K562 (cell line): ENCODE results near the gene CPSF6.

Experiments
- ARNT ChIP-seq, 2 experiments: fragments of 450-650 bp; IDR thresholded peaks; 2 replicates each; pipeline ENCODE4 v1.6.1; 2016; ENCODE audit warnings: mild to moderate bottlenecking in 1 of 2
- CBX5 ChIP-seq: IDR thresholded peaks from 2 replicates; pipeline ENCODE4 v1.6.1; 2014; ENCODE audit warnings: low read depth, borderline replicate concordance
- CHD1 ChIP-seq: fragments of 200-600 bp; sonication (generic); IDR thresholded peaks from one replicate; pipeline ENCODE4 v1.6.1; 2012; ENCODE audit warnings: mild to moderate bottlenecking, moderate library complexity, low read length, inconsistent platforms
- ELF1 ChIP-seq: fragments of 200-800 bp; sonication (Bioruptor generic); IDR thresholded peaks from 2 replicates; pipeline ENCODE4 v1.6.1; 2016; ENCODE audit warnings: missing genetic modification characterization, missing compliant biosample characterization
- ELF4 ChIP-seq: fragments of 450-650 bp; formaldehyde crosslinking; IDR thresholded peaks from 2 replicates; pipeline ENCODE4 v1.4.0; 2022; ENCODE audit warnings: missing genetic modification characterization
- JUND ChIP-seq, 2 experiments: IDR thresholded peaks; 2 replicates in 1 of 2; 3 replicates in 1 of 2; pipeline ENCODE4 v1.6.1; 2011; ENCODE audit warnings: borderline replicate concordance in 2 of 2, low read depth in 2 of 2, low read length in 2 of 2, improper control_type of control experiment in 1 of 2, missing biosample characterization in 1 of 2, missing genetic modification characterization in 1 of 2, missing genetic modification reagents in 1 of 2
- NFATC3 ChIP-seq: fragments of 450-650 bp; IDR thresholded peaks from 2 replicates; pipeline ENCODE4 v1.6.1; 2017; ENCODE audit warnings: mild to moderate bottlenecking
- POLR2A ChIP-seq: fragments of 450-650 bp; conservative IDR thresholded peaks from 2 replicates; pipeline ENCODE4 v1.6.1; 2016
- ZNF184 ChIP-seq: sonication (generic); formaldehyde crosslinking; IDR thresholded peaks from 2 replicates; pipeline ENCODE4 v1.5.0; 2020; ENCODE audit warnings: missing genetic modification reagents
- ZNF23 ChIP-seq: fragments of 250-450 bp; sonication (Bioruptor Pico); IDR thresholded peaks from 2 replicates; pipeline ENCODE4 v1.4.0; 2020; ENCODE audit warnings: mild to moderate bottlenecking
- TF ChIP-seq, protein P1 (sequence below), 3 experiments: IDR thresholded peaks in 2 of 3; conservative IDR thresholded peaks in 1 of 3; 2 replicates each; pipeline ENCODE4 v1.5.1; 2011 to 2012; ENCODE audit warnings: low read length in 3 of 3, mild to moderate bottlenecking in 3 of 3, control low read depth in 2 of 3, improper control_type of control experiment in 1 of 3, inconsistent platforms in 1 of 3, low read depth in 1 of 3, mixed read lengths in 1 of 3, moderate library complexity in 1 of 3; ENCODE audit not compliant: insufficient read depth in 2 of 3
- TF ChIP-seq, protein P2 (sequence below): fragments of 450-650 bp; conservative IDR thresholded peaks from 2 replicates; pipeline ENCODE4 v1.6.1; 2016; ENCODE audit warnings: missing genetic modification characterization, low read depth, mild to moderate bottlenecking, control low read depth, missing compliant biosample characterization
- TF ChIP-seq, protein P3 (sequence below): sonication (generic); formaldehyde crosslinking; IDR thresholded peaks from 2 replicates; pipeline ENCODE4 v1.9.0; 2022; ENCODE audit warnings: mild to moderate bottlenecking, missing genetic modification reagents
- TF ChIP-seq, protein P4 (sequence below): sonication (generic); formaldehyde crosslinking; IDR thresholded peaks from 2 replicates; pipeline ENCODE4 v1.8.1; 2023; ENCODE audit warnings: mild to moderate bottlenecking, missing genetic modification reagents

DNA sequence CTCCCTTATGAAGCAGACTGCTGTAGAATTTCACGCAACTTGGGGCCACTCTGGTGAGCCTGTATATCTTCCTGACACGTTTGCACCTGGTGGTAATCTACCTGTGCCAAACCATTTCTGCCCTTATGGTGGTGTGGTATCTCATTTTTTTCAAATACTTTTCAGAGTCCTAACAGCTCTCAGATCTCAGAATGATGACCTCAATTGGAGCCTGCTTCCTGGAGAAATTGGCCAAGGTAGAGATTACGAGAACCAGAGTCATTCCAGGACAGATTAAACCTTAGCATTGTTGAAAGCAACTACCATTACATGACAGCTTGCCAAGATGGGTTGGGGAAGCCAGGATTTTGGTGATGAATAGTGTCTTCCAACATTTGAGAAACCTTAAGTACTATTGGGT is 48.2 kb downstream of the CPSF6 start:
- no peak for TF ChIP-seq NFATC3
- TF ChIP-seq ELF4 (CRISPR knock-in tag) = no peak
- TF ChIP-seq, protein P1, sequence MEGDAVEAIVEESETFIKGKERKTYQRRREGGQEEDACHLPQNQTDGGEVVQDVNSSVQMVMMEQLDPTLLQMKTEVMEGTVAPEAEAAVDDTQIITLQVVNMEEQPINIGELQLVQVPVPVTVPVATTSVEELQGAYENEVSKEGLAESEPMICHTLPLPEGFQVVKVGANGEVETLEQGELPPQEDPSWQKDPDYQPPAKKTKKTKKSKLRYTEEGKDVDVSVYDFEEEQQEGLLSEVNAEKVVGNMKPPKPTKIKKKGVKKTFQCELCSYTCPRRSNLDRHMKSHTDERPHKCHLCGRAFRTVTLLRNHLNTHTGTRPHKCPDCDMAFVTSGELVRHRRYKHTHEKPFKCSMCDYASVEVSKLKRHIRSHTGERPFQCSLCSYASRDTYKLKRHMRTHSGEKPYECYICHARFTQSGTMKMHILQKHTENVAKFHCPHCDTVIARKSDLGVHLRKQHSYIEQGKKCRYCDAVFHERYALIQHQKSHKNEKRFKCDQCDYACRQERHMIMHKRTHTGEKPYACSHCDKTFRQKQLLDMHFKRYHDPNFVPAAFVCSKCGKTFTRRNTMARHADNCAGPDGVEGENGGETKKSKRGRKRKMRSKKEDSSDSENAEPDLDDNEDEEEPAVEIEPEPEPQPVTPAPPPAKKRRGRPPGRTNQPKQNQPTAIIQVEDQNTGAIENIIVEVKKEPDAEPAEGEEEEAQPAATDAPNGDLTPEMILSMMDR (IDR thresholded peaks at IDR 0.05 in 2 of 3, conservative IDR thresholded peaks at IDR 0.05 in 1 of 3; ENCODE audit: insufficient read depth in 2 of 3, low read depth in 1 of 3, low read length in 3 of 3) = no peak
- TF ChIP-seq JUND (IDR thresholded peaks at IDR 0.05; ENCODE audit: borderline replicate concordance, low read depth, low read length) = no peak
- no peak for TF ChIP-seq JUND (tag; IDR thresholded peaks at IDR 0.05; ENCODE audit: borderline replicate concordance, low read depth, low read length)
- TF ChIP-seq ZNF184 (CRISPR knock-in tag) = no peak
- TF ChIP-seq ELF1 = no peak
- no peak for TF ChIP-seq ZNF23
- TF ChIP-seq CBX5 = no peak
- no peak for TF ChIP-seq POLR2A
- TF ChIP-seq CHD1 = no peak
- TF ChIP-seq ARNT (IDR thresholded peaks at IDR 0.05) = no peak
- TF ChIP-seq, protein P2, sequence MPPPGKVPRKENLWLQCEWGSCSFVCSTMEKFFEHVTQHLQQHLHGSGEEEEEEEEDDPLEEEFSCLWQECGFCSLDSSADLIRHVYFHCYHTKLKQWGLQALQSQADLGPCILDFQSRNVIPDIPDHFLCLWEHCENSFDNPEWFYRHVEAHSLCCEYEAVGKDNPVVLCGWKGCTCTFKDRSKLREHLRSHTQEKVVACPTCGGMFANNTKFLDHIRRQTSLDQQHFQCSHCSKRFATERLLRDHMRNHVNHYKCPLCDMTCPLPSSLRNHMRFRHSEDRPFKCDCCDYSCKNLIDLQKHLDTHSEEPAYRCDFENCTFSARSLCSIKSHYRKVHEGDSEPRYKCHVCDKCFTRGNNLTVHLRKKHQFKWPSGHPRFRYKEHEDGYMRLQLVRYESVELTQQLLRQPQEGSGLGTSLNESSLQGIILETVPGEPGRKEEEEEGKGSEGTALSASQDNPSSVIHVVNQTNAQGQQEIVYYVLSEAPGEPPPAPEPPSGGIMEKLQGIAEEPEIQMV = no peak
- TF ChIP-seq, protein P3, sequence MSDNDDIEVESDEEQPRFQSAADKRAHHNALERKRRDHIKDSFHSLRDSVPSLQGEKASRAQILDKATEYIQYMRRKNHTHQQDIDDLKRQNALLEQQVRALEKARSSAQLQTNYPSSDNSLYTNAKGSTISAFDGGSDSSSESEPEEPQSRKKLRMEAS = no peak
- TF ChIP-seq, protein P4, sequence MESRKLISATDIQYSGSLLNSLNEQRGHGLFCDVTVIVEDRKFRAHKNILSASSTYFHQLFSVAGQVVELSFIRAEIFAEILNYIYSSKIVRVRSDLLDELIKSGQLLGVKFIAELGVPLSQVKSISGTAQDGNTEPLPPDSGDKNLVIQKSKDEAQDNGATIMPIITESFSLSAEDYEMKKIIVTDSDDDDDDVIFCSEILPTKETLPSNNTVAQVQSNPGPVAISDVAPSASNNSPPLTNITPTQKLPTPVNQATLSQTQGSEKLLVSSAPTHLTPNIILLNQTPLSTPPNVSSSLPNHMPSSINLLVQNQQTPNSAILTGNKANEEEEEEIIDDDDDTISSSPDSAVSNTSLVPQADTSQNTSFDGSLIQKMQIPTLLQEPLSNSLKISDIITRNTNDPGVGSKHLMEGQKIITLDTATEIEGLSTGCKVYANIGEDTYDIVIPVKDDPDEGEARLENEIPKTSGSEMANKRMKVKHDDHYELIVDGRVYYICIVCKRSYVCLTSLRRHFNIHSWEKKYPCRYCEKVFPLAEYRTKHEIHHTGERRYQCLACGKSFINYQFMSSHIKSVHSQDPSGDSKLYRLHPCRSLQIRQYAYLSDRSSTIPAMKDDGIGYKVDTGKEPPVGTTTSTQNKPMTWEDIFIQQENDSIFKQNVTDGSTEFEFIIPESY (CRISPR knock-in tag) = no peak
